Measurements from ENCODE around the gene CFD. TPM values are rescaled to one million over a fixed set of nuclear protein-coding genes. Genes with fewer than 3 reads are reported as not detected.

Gene CFD
- total RNA-seq, 1 donor from 2014 or later, result not detected

- Mint-ChIP-seq H3K36me3 (ENCODE audit: unreplicated experiment) (peaks cover 5% of the 10 kb centered on the region), H3K9me3 (ENCODE audit: unreplicated experiment) (peaks cover 10% of the 10 kb centered on the region), H3K27ac (ENCODE audit: unreplicated experiment) (no peak overlapping the region), H3K4me3 (ENCODE audit: unreplicated experiment) (no peak overlapping the region), H3K27me3 (ENCODE audit: unreplicated experiment) (peaks cover 8% of the 10 kb centered on the region), H3K4me1 (ENCODE audit: low read depth, unreplicated experiment) (peaks cover 6% of the 10 kb centered on the region)
- no peak for DNase-seq
- TF ChIP-seq CTCF (IDR thresholded peaks at IDR 0.05; ENCODE audit: partially characterized antibody, unreplicated experiment), result no peak
Observed at GRCh38 chr19:870314-870713, 10.8 kb downstream of the CFD start.

- no peak for TF ChIP-seq CTCF (IDR thresholded peaks at IDR 0.05; ENCODE audit: partially characterized antibody, unreplicated experiment)
- Mint-ChIP-seq H3K27me3 (ENCODE audit: unreplicated experiment) (peaks cover 5% of the 10 kb centered on the region), H3K36me3 (ENCODE audit: unreplicated experiment) (peaks cover 5% of the 10 kb centered on the region), H3K4me3 (ENCODE audit: unreplicated experiment) (no peak overlapping the region), H3K9me3 (ENCODE audit: unreplicated experiment) (peaks cover 12% of the 10 kb centered on the region), H3K4me1 (ENCODE audit: low read depth, unreplicated experiment) (peaks cover 6% of the 10 kb centered on the region), H3K27ac (ENCODE audit: unreplicated experiment) (no peak overlapping the region)
- no peak for DNase-seq
Observed at GRCh38 chr19:870963-871401, 11.5 kb downstream of the CFD start.

GRCh38 chr19:871446-872265 lies 12.2 kb downstream of the CFD start:
- DNase-seq, result peak; percentile 53
- no peak for TF ChIP-seq CTCF (IDR thresholded peaks at IDR 0.05; ENCODE audit: partially characterized antibody, unreplicated experiment)
- H3K4me3 Mint-ChIP-seq (ENCODE audit: unreplicated experiment), result no peak overlapping the region
- H3K27me3 Mint-ChIP-seq (ENCODE audit: unreplicated experiment), result peaks cover 5% of the 10 kb centered on the region
- peaks cover 6% of the 10 kb centered on the region for H3K4me1 Mint-ChIP-seq (ENCODE audit: low read depth, unreplicated experiment)
- H3K36me3 Mint-ChIP-seq (ENCODE audit: unreplicated experiment), result peaks cover 5% of the 10 kb centered on the region
- H3K27ac Mint-ChIP-seq (ENCODE audit: unreplicated experiment), result no peak overlapping the region
- H3K9me3 Mint-ChIP-seq (ENCODE audit: unreplicated experiment), result peaks cover 12% of the 10 kb centered on the region

GRCh38 chr19:872266-872951 lies 12.9 kb downstream of the CFD start:
- Mint-ChIP-seq H3K27me3 (ENCODE audit: unreplicated experiment) (peaks cover 5% of the 10 kb centered on the region), H3K4me3 (ENCODE audit: unreplicated experiment) (no peak overlapping the region), H3K27ac (ENCODE audit: unreplicated experiment) (no peak overlapping the region), H3K4me1 (ENCODE audit: low read depth, unreplicated experiment) (peaks cover 4% of the 10 kb centered on the region), H3K9me3 (ENCODE audit: unreplicated experiment) (peaks cover 12% of the 10 kb centered on the region), H3K36me3 (ENCODE audit: unreplicated experiment) (peaks cover 3% of the 10 kb centered on the region)
- peak; percentile 73 for DNase-seq
- no peak for TF ChIP-seq CTCF (IDR thresholded peaks at IDR 0.05; ENCODE audit: partially characterized antibody, unreplicated experiment)

GRCh38 chr19:873084-873483 lies 13.6 kb downstream of the CFD start:
- Mint-ChIP-seq H3K27ac (ENCODE audit: unreplicated experiment) (no peak overlapping the region), H3K4me3 (ENCODE audit: unreplicated experiment) (no peak overlapping the region), H3K4me1 (ENCODE audit: low read depth, unreplicated experiment) (peaks cover 1% of the 10 kb centered on the region), H3K36me3 (ENCODE audit: unreplicated experiment) (no peaks in the 10 kb centered on the region), H3K27me3 (ENCODE audit: unreplicated experiment) (peaks cover 5% of the 10 kb centered on the region), H3K9me3 (ENCODE audit: unreplicated experiment) (peaks cover 10% of the 10 kb centered on the region)
- TF ChIP-seq CTCF (IDR thresholded peaks at IDR 0.05; ENCODE audit: partially characterized antibody, unreplicated experiment), result no peak
- DNase-seq, result peak; percentile 55

Data from glutamatergic neuron (in vitro differentiated cells).